Activated T-helper 17 cell treated with anti-CD3 and anti-CD28 coated beads, Interleukin-2, amount 50 U/mL, for 72 hours (primary cell): ENCODE results near the gene IL32. TPM values are rescaled to one million over a fixed set of nuclear protein-coding genes. Genes with fewer than 3 reads are reported as not detected.

ENCODE experiments used
- ATAC-seq: fragments of 150-1000 bp; cut with Tn5 transposase; replicated peaks from 2 replicates; pipeline ENCODE4 v1.10.0; 2021; ENCODE audit warnings: mild to moderate bottlenecking, moderate library complexity
- H3K27ac Mint-ChIP-seq: one replicate; pipeline ENCODE4 v1.8.0; 2022; ENCODE audit warnings: mixed read lengths
- H3K27me3 Mint-ChIP-seq: one replicate; pipeline ENCODE4 v1.8.0; 2022; ENCODE audit warnings: mixed read lengths
- H3K36me3 Mint-ChIP-seq: one replicate; pipeline ENCODE4 v1.8.0; 2022; ENCODE audit warnings: low read depth, mild to moderate bottlenecking, mixed read lengths
- H3K4me1 Mint-ChIP-seq: one replicate; pipeline ENCODE4 v1.8.0; 2022; ENCODE audit warnings: mixed read lengths
- H3K4me3 Mint-ChIP-seq: one replicate; pipeline ENCODE4 v1.8.0; 2022; ENCODE audit warnings: mild to moderate bottlenecking, mixed read lengths
- H3K9me3 Mint-ChIP-seq: one replicate; pipeline ENCODE4 v1.8.0; 2022; ENCODE audit warnings: mixed read lengths
- total RNA-seq, 2 donors: library from RNA; stranded (reverse); gene quantifications; one replicate each; pipeline ENCODE4 v1.2.3, GENCODE V29; 2022

Gene IL32, protein sequence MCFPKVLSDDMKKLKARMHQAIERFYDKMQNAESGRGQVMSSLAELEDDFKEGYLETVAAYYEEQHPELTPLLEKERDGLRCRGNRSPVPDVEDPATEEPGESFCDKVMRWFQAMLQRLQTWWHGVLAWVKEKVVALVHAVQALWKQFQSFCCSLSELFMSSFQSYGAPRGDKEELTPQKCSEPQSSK
- 1,000 to 10,000 TPM; 3,603 to 3,666 TPM for total RNA-seq

DNA sequence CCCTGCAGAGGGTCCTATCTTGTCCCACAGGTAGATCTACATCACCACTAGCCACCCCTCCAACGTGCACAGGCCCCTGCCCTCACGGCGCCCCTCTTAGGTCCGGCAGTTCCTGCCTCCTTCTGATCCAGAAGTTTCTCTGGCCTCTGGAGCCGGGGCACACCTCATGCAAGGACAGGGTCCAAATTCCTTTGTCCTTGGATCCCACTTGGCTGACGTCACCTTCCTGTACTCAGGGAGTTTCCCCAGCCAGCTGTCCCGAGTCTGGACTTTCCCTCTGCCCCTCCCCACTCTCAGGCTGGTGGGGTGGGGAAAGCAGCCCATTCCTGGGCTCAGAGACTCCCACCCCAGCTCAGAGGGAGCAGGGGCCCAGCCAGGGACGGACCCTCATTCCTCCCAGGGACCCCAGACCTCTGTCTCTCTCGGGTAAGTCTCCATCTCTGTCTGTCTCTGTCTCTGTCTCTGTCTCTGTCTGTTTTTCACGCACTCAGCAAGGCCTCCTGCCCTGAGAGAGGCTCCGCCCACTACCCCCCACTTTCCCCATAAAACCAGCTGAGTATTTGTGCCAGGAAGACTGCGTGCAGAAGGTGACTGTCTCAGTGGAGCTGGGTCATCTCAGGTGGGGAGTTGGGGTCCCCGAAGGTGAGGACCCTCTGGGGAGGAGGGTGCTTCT is at the start of gene IL32:
TSS of gene IL32 (plus strand) at position 572 of the 673 bp plus-strand sequence. CDS start 172 bp downstream, outside the sequence.
- H3K27me3 Mint-ChIP-seq, result no peaks in the 10 kb centered on the region
- peak within 1 kb of the TSS; percentile 100 for H3K4me3 Mint-ChIP-seq
- peak within 1 kb of the TSS; percentile 99 for H3K27ac Mint-ChIP-seq
- peaks cover 31% of the 10 kb centered on the region for H3K4me1 Mint-ChIP-seq
- peaks cover 58% of the 10 kb centered on the region for H3K36me3 Mint-ChIP-seq
- no peaks in the 10 kb centered on the region for H3K9me3 Mint-ChIP-seq
- peak; percentile 64 for ATAC-seq

DNA sequence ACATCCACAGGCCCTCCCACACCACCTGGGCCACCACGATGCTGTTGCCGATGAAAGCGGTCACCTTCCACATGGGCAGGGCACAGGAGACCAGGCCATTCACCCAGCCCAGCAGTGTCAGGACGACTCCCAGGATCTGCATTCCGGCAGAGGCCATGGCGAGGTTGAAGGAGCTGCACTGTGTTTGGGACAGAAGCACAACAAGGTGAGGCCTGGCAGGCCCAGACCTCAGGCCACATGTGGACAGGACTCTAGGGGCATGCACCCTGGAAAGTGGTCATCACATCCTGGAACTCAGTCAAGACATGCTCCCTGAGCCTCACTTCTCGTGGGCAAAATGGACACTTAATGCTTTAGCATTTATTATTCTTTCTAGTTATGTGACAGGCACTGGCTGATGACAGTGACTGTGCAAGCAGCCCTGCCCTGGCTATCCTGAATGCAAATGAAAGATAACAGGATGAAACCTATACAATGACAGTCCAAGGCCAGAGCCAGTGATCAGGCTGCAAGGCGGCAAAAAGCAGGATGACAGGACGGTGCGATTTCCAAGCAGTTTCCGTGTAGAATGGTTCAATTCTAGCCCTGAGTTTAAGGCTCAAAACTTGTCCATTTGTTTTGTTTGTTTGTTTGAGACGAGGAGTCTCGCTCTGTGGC is 49.4 kb upstream of the IL32 start:
- no peak for ATAC-seq
- Mint-ChIP-seq H3K27me3 (peaks cover 3% of the 10 kb centered on the region), H3K4me3 (no peak overlapping the region), H3K9me3 (no peaks in the 10 kb centered on the region), H3K4me1 (no peaks in the 10 kb centered on the region), H3K27ac (no peak overlapping the region), H3K36me3 (no peaks in the 10 kb centered on the region)

DNA sequence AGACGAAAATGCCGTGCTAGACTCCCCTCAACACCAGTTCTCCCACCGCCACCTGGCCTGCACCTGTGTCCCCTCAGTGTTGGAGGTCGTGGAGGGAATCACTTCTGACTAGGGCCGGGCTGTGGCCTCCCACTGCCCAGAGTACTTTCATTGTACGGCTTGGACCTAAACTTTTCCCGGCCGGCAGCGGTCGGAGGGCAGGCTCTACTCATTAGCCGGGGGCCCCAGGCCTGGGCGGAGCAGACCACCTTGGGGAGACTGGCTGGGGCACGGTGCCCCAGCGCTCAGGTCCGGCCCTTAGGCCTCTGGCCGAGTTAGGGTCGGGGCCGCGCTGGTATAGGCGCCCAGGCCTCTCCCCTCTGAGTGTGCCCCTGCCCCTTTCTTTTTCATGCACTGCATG is 48.1 kb upstream of the IL32 start:
- H3K27me3 Mint-ChIP-seq, result peaks cover 3% of the 10 kb centered on the region
- no peak for ATAC-seq
- H3K27ac Mint-ChIP-seq, result no peak overlapping the region
- H3K9me3 Mint-ChIP-seq, result no peaks in the 10 kb centered on the region
- peaks cover 12% of the 10 kb centered on the region for H3K36me3 Mint-ChIP-seq
- H3K4me3 Mint-ChIP-seq, result no peak overlapping the region
- H3K4me1 Mint-ChIP-seq, result peaks cover 12% of the 10 kb centered on the region

DNA sequence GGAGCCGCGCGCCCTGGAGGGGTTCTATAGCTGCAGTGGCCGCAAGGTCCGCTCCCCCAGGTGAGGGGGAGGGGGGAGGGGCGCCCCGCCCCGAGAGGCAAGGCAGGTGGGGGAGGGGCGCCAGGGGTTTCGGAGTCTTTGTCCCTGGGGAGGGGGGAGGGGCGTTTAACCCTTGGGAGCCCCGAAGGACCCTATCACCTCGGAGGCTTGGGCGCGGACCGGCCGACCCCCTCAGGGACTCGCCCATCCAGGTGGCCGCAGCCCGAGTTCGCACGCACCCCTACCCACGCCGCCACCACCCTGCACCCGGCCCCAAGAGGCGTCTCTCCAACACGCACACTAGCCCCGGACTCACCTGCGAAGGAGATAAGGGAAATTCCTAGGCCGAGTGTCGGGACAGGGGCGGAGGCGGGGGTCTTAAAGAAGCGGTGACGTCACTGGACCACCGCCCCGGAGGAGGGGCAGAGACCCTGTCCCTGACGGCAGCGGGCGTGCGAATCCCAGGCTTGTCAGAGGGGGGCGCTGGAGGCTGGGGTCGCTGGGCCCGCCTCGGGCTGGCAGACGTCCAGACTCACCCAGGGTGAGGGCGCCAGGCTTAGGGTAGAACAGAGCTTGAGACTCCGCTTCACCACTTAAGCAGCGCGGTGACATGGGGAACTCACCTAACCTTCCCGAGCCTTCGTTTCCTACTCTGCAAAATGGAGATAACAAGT is 47.5 kb upstream of the IL32 start, which contains the start of gene CLDN6:
TSS of gene CLDN6 (minus strand) at position 390 of the 713 bp plus-strand sequence. CDS start 2,162 bp downstream, outside the sequence.
- Mint-ChIP-seq H3K4me1 (peaks cover 18% of the 10 kb centered on the region), H3K27ac (no peak within 1 kb of the TSS), H3K27me3 (peaks cover 3% of the 10 kb centered on the region), H3K4me3 (no peak within 1 kb of the TSS), H3K9me3 (no peaks in the 10 kb centered on the region), H3K36me3 (peaks cover 18% of the 10 kb centered on the region)
- ATAC-seq, result no peak

DNA sequence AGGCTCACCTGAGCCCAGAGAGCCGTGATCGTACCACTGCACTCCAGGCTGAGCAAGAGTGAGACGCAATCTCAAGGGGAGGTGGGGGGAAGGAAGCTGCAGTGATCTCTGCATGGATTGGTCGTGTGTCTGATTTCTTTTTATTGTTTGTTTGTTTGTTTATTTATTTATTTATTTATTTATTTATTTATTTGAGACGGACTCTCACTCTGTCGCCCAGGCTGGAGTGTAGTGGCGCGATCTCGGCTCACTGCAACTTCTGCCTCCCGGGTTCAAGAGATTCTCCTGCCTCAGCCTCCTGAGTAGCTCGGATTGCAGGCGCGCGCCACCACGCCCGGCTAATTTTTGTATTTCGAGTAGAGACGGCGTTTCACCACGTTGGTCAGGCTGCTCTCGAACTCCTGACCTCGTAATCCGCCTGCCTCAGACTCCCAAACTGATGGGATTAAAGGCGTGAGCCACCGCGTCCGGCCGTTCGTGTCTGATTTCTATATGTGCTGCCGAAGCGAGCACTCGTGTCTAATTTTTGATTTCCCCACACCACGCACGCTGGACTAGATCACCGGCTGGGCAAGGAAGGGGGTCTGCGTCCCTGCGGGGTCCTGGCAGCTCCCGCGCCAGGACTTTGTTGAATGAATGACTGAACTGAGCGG is 45.7 kb upstream of the IL32 start:
- Mint-ChIP-seq H3K27ac (peak overlapping the region; percentile 62), H3K4me3 (peak overlapping the region; percentile 82), H3K27me3 (no peaks in the 10 kb centered on the region), H3K4me1 (peaks cover 23% of the 10 kb centered on the region), H3K9me3 (no peaks in the 10 kb centered on the region), H3K36me3 (peaks cover 31% of the 10 kb centered on the region)
- no peak for ATAC-seq

DNA sequence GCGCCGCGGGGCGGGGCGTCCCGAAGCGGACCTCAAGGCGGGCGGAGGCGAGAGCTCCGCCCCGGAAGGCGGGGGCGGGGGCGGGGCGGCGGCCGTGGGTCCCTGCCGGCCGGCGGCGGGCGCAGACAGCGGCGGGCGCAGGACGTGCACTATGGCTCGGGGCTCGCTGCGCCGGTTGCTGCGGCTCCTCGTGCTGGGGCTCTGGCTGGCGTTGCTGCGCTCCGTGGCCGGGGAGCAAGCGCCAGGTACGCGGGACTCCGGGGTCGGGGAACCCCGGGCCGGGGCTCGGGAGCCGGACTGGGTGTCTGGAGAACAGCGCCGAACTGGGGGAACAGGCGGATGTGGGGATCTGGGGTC is 45.2 kb upstream of the IL32 start, which contains the start of gene TNFRSF12A:
TSS of gene TNFRSF12A (plus strand) at position 122 of the 357 bp plus-strand sequence. CDS start at position 152, 30 bp downstream.
- H3K4me3 Mint-ChIP-seq, result peak within 1 kb of the TSS; percentile 82
- peaks cover 35% of the 10 kb centered on the region for H3K36me3 Mint-ChIP-seq

DNA sequence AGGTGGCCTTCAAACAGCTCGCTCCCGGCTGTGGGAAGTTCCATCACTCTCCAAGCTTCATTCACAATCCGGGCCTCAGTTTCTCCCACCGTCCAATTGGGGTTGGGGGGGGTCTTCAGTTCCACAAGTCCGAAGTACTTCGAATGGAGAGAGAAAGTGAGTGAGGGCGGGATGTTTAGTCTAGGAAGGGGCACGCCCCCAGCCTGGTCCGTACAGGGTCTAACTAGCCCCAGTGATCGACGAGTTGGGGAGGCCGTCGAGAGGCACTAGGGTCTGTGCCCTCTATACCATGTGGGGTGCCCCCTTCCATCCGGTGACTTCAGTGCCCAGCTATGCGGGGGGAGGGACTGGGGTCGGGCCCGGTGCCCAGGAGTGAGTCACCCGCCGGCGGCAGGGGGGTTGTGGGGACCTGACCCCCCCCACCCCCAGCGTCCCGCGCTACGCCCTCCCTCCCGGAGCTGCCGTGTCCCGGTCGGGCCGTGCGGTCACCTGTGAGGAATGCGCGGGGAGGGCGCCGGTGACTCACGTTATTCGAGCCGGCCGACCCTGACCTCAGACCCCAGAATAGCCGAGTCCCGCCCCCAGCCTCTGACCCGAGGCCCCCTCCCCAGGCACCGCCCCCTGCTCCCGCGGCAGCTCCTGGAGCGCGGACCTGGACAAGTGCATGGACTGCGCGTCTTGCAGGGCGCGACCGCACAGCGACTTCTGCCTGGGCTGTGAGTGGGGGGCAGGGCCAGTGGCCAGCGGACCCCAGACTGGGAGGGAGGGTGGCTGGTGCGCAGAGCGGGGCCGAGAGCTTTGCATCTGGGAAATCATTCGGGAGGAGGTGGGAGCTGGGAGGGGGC is 44.6 kb upstream of the IL32 start:
- peaks cover 23% of the 10 kb centered on the region for H3K4me1 Mint-ChIP-seq
- peak overlapping the region; percentile 90 for H3K27ac Mint-ChIP-seq
- H3K9me3 Mint-ChIP-seq, result no peaks in the 10 kb centered on the region
- peaks cover 41% of the 10 kb centered on the region for H3K36me3 Mint-ChIP-seq
- ATAC-seq, result peak; percentile 5
- H3K4me3 Mint-ChIP-seq, result peak overlapping the region; percentile 82
- no peaks in the 10 kb centered on the region for H3K27me3 Mint-ChIP-seq

More for the DNA sequence above, 45.2 kb upstream of the IL32 start, which contains the start of gene TNFRSF12A:
- Mint-ChIP-seq H3K27me3 (no peaks in the 10 kb centered on the region), H3K27ac (peak within 1 kb of the TSS; percentile 90), H3K4me1 (peaks cover 23% of the 10 kb centered on the region), H3K9me3 (no peaks in the 10 kb centered on the region)
- peak; percentile 28 for ATAC-seq

DNA sequence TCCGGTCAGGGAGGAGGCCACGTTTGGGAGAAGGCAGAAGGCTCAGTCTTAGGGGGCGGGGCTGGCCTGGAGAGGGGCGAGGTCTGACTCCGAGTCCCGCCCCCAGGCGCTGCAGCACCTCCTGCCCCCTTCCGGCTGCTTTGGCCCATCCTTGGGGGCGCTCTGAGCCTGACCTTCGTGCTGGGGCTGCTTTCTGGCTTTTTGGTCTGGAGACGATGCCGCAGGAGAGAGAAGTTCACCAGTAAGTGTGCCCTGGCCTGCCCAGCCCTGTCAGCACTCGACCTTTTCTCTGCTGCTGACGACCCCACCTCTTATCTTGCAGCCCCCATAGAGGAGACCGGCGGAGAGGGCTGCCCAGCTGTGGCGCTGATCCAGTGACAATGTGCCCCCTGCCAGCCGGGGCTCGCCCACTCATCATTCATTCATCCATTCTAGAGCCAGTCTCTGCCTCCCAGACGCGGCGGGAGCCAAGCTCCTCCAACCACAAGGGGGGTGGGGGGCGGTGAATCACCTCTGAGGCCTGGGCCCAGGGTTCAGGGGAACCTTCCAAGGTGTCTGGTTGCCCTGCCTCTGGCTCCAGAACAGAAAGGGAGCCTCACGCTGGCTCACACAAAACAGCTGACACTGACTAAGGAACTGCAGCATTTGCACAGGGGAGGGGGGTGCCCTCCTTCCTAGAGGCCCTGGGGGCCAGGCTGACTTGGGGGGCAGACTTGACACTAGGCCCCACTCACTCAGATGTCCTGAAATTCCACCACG is 43.8 kb upstream of the IL32 start:
- Mint-ChIP-seq H3K4me1 (peaks cover 23% of the 10 kb centered on the region), H3K36me3 (peaks cover 49% of the 10 kb centered on the region)

DNA sequence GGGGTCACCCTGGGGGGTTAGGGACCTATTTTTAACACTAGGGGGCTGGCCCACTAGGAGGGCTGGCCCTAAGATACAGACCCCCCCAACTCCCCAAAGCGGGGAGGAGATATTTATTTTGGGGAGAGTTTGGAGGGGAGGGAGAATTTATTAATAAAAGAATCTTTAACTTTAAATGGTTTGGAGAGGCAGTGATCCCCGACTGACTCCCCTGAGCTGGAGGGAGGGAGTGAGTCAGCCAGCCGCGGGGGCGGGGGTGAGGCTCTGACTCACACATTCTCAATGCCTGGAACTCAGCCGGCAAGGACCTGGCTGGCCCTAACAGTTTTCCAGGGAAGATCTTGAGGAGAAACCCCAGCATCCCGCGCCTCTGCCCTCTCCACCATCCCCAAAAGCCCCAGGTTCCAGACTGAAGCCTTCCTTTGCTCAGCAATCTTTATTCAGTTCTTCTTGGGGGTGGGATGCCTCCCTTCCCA is 43.2 kb upstream of the IL32 start:
- H3K27ac Mint-ChIP-seq, result peak overlapping the region; percentile 90
- peak overlapping the region; percentile 82 for H3K4me3 Mint-ChIP-seq
- no peaks in the 10 kb centered on the region for H3K9me3 Mint-ChIP-seq
- H3K4me1 Mint-ChIP-seq, result peaks cover 23% of the 10 kb centered on the region
- ATAC-seq, result peak; percentile 51
- H3K27me3 Mint-ChIP-seq, result no peaks in the 10 kb centered on the region
- peaks cover 55% of the 10 kb centered on the region for H3K36me3 Mint-ChIP-seq

More for the DNA sequence above, 43.8 kb upstream of the IL32 start:
- Mint-ChIP-seq H3K9me3 (no peaks in the 10 kb centered on the region), H3K27ac (peak overlapping the region; percentile 90), H3K4me3 (peak overlapping the region; percentile 82), H3K27me3 (no peaks in the 10 kb centered on the region)
- ATAC-seq, result peak; percentile 46

DNA sequence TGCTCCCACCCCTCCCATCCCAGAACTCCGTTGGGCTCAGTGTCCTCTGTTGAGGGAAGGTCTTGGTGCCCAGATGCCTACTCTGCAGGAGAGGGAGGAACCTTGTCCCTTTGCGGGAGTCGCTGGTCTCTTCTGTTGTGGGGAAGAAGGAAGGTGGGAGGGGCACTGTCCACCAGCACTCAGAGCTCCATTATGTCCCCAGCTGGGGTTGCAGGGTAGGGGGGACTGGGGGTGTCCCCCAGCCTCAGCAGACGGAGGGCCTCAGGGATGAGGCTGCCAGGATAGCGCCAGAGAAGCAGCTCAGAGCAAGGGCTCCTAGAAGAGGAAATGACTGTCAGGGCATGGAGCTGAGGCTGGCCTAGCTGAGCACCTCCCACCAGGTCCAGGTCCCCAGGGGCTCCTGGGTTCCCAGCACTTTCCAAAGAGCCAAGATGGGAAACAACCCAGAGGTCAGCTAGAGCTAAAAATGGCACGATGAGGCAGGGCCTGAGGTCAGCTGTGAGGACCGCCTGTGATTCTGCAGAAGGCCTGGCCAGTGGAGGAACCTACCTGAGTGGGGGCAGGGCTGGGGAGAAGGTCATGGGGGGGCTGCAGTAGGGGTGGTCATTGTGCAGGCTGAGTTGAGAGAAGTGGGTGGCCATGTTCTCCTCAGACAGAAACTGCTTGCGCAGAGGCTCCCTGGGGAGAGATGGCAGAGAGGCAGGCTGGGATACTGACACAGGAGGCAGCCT is 42.6 kb upstream of the IL32 start:
- Mint-ChIP-seq H3K9me3 (no peaks in the 10 kb centered on the region), H3K4me3 (peak overlapping the region; percentile 82), H3K4me1 (peaks cover 23% of the 10 kb centered on the region), H3K27ac (peak overlapping the region; percentile 90), H3K36me3 (peaks cover 61% of the 10 kb centered on the region), H3K27me3 (no peaks in the 10 kb centered on the region)
- ATAC-seq, result no peak

DNA sequence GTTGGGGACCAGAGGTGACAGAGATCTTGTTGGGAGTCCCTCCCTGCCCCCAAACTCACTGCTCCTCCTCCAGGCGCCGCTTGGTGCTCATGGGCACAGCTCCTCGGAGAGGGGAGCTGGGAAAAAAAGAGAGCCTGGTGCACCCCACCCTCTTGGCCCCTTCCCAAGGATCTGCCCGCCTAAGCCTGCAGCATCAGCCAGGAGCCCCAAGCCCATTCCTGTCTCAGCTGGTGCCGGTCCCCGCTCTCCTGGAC is 42.1 kb upstream of the IL32 start:
- Mint-ChIP-seq H3K27ac (peak overlapping the region; percentile 90), H3K27me3 (no peaks in the 10 kb centered on the region), H3K36me3 (peaks cover 66% of the 10 kb centered on the region), H3K4me3 (peak overlapping the region; percentile 82), H3K4me1 (peaks cover 23% of the 10 kb centered on the region), H3K9me3 (no peaks in the 10 kb centered on the region)
- ATAC-seq, result no peak
